Astrocyte of the spinal cord (primary cell): Measurements from ENCODE around the gene SMC1B.
"Not testable (repeated sequence)": the region's sequence is repeated elsewhere in the genome, so short reads cannot be mapped to it uniquely, and the experiment has no call there.

ENCODE experiments used
- DNase-seq: peaks from one replicate; pipeline ENCODE4 v3.0.0; 2011; ENCODE audit warnings: low read depth, low spot score
- H3K4me3 ChIP-seq: 2 replicates; pipeline ENCODE4 v1.5.1; 2011; ENCODE audit warnings: low read depth, mild to moderate bottlenecking, low read length, moderate library complexity
- in situ Hi-C: cut with HindIII; loops from 2 replicates; pipeline ENCODE4 v1.10.0; 2017; ENCODE audit warnings: low sequenced_read_pairs
- TF ChIP-seq, protein P1 (sequence below): IDR thresholded peaks from 2 replicates; pipeline ENCODE4 v1.5.1; 2012; ENCODE audit warnings: low read depth, mild to moderate bottlenecking, low read length, inconsistent platforms

Gene SMC1B

DNA sequence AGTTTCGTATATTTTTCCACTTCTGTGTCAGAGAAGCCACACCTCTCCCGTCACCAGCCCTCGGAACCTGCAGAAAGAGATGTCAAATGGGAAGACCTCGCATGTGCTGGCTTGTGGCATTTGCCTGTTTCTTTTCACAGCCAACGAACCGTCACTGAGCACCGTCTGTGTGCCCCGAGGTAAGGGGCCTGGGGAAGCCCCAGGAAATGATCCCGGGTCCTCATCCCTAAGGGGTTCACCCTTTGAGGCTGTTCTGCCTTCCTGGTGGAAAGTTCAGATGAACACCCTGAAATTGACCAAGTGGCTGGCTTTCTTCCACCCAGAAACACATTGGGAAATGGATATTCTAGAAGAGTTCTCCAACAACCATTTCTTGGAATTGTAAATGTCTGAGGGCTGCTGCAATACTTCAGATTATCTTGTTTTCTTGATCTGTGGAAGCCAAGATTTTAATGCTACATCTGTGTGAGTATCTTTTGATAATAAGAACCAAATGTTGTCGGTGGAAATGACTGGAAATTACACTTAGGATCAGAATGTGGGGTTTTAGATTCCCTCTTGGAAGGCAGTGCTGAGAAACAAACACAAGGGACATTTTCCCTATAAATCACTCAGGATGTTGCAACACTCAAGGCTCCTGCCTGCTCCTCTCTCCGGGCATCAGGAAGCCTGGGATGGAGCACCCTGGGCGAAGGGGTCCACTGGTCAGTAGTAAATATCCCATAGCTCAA, 37.7 kb upstream of the SMC1B start:
- no peak overlapping the region for H3K4me3 ChIP-seq
- DNase-seq, result peak; percentile 68
- TF ChIP-seq, protein P1, sequence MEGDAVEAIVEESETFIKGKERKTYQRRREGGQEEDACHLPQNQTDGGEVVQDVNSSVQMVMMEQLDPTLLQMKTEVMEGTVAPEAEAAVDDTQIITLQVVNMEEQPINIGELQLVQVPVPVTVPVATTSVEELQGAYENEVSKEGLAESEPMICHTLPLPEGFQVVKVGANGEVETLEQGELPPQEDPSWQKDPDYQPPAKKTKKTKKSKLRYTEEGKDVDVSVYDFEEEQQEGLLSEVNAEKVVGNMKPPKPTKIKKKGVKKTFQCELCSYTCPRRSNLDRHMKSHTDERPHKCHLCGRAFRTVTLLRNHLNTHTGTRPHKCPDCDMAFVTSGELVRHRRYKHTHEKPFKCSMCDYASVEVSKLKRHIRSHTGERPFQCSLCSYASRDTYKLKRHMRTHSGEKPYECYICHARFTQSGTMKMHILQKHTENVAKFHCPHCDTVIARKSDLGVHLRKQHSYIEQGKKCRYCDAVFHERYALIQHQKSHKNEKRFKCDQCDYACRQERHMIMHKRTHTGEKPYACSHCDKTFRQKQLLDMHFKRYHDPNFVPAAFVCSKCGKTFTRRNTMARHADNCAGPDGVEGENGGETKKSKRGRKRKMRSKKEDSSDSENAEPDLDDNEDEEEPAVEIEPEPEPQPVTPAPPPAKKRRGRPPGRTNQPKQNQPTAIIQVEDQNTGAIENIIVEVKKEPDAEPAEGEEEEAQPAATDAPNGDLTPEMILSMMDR, result no peak
- in situ Hi-C loops, result no loop called here

DNA sequence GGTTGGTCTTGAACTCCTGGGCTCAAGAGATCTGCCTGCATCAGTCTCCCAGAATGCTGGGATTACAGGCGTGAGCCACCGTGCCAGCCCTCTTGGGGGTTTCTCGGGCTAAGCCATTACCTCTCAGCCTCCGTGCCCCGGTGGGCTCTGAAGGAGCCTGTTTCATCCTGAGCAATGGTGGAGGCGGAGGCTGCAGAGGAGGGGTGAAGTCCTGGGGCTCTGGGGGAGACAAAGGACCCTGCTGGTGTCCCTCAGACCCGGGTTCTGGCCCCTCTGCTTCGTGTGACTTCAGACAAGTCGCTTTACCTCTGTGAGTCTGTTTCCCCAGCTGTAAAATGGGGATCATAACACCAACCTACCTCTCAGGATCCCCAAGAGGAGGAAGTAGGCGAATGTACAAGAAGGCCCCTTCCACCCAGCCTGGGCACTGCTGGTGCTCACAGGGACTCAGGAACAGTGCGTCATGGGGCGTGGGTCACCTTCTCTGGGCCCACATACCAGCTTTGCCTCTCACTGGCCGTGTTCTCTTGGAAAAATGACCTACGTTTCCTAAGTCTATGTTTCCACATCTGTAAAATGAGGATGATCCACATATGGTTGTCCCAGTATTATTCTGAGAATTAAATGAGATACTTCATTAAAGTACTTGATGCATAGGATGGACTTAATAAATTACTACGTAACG, 36.8 kb upstream of the SMC1B start:
- in situ Hi-C loops, result no loop called here
- no peak for DNase-seq
- H3K4me3 ChIP-seq, result no peak overlapping the region
- TF ChIP-seq, protein P1, result no peak

DNA sequence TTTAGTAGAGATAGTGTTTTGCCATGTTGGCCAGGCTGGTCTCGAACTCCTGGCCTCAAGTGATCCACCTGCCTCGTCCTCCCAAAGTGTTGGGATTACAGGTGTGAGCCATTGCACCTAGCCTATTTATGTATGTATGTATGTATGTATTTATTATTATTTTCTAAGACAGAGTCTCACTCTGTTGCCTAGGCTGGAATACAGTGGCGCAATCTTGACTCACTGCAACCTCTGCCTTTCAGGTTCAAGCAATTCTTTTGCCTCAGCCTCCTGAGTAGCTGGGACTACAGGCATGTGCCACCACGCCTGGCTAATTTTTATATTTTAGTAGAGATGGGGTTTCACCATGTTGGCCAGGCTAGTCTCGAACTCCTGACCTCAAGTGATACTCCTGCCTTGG, 36.0 kb upstream of the SMC1B start:
- H3K4me3 ChIP-seq, DNase-seq, in situ Hi-C loops: not testable (repeated sequence)

DNA sequence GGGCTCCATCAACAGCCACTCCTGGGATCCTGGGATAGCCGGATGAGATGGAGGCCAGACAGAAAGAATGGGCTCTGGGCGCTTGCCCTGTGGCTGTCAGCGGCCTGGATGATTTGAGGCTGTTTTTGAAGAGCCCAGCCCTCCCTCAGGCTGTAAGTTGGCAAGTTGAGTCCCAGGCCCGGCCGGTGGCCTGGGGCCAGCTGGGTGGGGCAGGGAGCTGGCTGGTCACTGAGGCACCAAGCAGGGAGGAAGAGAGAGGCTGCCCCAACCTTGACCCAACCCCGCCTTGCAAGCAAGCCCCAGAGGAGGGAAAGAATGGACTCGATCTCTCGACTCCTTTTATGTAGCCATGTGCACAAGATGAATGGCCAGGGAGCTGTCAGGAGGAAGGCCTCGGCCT, 35.0 kb upstream of the SMC1B start:
- in situ Hi-C loops, result no loop called here
- TF ChIP-seq, protein P1, result no peak
- no peak overlapping the region for H3K4me3 ChIP-seq
- DNase-seq, result no peak

DNA sequence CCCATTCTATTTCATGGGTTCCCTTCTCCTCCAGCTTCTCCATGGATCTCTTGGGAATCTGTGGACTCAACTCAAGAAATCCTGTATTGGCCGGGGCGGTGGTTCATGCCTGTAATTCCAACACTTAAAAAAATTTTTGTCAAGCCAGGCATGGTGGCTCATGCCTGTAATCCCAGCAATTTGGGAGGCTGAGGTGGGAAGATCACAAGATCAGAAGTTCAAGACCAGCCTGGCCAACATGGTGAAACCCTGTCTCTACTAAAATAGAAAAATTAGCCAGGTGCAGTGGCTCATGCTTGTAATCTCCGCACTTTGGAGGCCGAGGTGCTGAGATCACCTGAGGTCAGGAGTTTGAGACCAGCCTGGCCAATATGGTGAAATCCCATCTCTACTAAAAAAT, 34.2 kb upstream of the SMC1B start:
- in situ Hi-C loops, H3K4me3 ChIP-seq, DNase-seq: not testable (repeated sequence)

DNA sequence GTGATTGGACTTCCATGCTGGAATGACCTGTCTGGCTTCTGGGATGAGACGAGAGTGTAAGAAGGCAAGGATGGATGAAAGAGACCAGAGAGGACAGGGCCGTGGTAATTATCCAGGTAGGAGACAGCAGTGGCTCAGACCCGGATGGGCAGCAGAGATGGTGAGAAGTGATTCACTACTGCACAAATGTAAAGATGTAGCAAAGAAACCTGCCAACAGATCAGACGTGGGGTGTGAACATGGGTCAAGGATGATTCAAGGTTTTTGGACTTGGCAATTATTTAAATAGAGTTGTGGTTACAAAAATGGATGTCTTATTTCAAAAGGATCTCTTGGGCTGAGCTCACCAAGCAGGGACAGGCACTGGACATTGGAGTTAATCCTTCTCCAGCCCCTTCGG, 32.8 kb upstream of the SMC1B start:
- no peak for DNase-seq
- TF ChIP-seq, protein P1, result no peak
- in situ Hi-C loops, result no loop called here
- no peak overlapping the region for H3K4me3 ChIP-seq

DNA sequence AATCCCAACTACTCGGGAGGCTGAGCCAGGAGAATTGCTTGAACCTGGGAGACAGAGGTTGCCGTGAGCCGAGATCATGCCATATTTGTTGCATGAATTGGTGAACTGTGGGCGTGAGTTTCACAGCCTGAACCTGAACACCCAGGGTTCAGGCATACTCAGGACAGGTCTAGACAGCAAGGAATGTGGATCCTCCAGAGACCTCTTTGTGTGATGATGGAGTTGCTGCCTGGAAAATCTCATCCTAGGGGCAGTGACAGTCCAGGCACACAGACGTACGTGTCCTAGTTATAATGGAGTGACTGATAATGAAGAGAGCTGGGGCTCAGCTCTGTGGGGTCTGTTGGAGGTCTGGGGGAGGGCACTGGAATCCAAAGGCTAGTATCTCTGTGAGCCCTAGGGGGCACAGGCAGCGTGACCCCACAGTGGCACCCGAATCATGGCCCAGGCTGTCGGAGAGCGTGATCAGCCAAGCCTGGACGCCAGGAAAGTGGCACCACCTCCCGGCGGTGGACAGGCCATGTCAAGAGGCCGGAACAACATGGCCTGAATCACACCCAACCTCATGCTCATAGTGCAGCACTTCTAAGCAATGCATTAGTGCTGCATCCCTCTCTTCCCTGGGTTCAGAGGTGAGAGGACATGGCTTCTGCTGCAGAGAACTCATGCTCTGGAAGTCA, 31.8 kb upstream of the SMC1B start:
- TF ChIP-seq, protein P1, result no peak
- DNase-seq, result no peak
- in situ Hi-C loops, result no loop called here
- no peak overlapping the region for H3K4me3 ChIP-seq
